ENCODE results near the gene OCLN. TPM values are rescaled to one million over a fixed set of nuclear protein-coding genes. Genes with fewer than 3 reads are reported as not detected.
"Not testable (repeated sequence)": the region's sequence is repeated elsewhere in the genome, so short reads cannot be mapped to it uniquely, and the experiment has no call there.

The OCLN gene
- total RNA-seq, 1 donor, result 0.10 TPM

GRCh38 chr5:69530561-69531405 is 38.2 kb downstream of the OCLN start:
- Histone ChIP-seq H3K4me1 (ENCODE audit: insufficient read depth, low read length) (peaks cover 7% of the 10 kb centered on the region), H3K4me3 (ENCODE audit: low read length) (no peak overlapping the region), H3K9me3 (ENCODE audit: low read depth, low read length) (no peaks in the 10 kb centered on the region), H3K27me3 (ENCODE audit: insufficient read depth, low read length) (no peaks in the 10 kb centered on the region)

DNA sequence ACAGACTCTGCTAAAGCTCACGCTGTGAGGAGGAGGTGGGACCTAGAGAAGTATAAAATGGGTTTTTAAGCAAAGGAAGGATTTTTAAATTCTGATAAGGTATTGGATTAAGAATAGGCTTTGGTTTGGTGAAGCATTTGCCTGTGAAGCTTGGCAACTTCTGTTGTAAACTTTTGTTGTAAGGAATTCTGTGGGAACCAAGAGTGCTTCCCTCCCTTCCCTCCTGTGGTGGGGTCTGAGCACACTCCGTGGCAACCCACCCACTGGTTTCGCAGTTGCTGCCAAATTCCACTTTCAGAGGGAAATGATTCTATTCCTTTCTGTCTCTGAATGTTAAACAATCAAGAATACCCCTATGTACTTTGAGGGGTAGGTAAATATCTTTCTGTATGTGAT is 38.8 kb downstream of the OCLN start:
- H3K4me3 ChIP-seq (ENCODE audit: low read length), result no peak overlapping the region
- peaks cover 7% of the 10 kb centered on the region for H3K4me1 ChIP-seq (ENCODE audit: insufficient read depth, low read length)
- no peaks in the 10 kb centered on the region for H3K9me3 ChIP-seq (ENCODE audit: low read depth, low read length)
- no peaks in the 10 kb centered on the region for H3K27me3 ChIP-seq (ENCODE audit: insufficient read depth, low read length)

GRCh38 chr5:69537911-69538310 is 45.3 kb downstream of the OCLN start:
- not testable (repeated sequence) for H3K27me3 ChIP-seq (ENCODE audit: insufficient read depth, low read length); H3K9me3 ChIP-seq (ENCODE audit: low read depth, low read length)

DNA sequence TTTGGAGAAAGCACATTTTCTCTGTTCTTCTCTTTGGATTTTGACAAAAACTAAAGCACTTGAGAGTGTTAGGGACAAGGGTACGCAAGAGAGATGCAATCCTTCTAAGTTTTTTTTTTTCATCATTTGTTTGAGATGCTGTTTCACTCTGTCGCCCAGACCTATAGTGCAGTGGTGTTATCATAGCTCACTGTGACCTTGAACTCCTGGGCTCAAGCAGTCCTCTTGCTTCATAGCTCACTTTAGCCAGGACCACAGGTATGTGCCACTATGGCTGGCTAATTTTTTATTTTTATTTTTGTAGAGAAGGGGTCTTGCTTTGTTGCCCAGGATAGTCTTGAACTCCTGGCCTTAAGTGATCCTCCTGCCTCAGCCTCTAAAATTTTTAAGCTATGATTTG is 46.1 kb downstream of the OCLN start:
- H3K9me3 ChIP-seq (ENCODE audit: low read depth, low read length); H3K4me1 ChIP-seq (ENCODE audit: insufficient read depth, low read length); H3K4me3 ChIP-seq (ENCODE audit: low read length); H3K27me3 ChIP-seq (ENCODE audit: insufficient read depth, low read length): not testable (repeated sequence)

More at GRCh38 chr5:69537911-69538310, 45.3 kb downstream of the OCLN start:
- not testable (repeated sequence) for H3K4me3 ChIP-seq (ENCODE audit: low read length); H3K4me1 ChIP-seq (ENCODE audit: insufficient read depth, low read length)

DNA sequence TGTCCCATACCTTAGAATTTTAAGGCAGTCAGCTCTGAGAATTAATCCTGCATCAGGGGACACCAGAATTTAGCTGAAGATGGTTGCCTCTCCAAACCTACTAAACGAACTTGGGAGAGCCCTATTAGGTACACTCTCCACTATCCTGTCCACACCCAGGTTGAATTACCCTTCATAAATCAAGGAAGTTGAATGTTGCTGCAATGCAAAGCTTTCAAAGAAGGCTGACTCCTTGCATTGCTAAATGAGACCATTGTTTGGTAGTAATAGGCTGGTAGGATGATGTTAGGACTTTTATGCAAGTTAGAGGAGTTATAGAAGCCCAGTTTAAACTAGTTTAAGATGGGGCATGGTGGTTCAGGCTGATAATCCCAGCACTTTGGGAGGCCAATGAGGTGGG is 48.8 kb downstream of the OCLN start:
- not testable (repeated sequence) for H3K9me3 ChIP-seq (ENCODE audit: low read depth, low read length); H3K4me1 ChIP-seq (ENCODE audit: insufficient read depth, low read length); H3K4me3 ChIP-seq (ENCODE audit: low read length); H3K27me3 ChIP-seq (ENCODE audit: insufficient read depth, low read length)

DNA sequence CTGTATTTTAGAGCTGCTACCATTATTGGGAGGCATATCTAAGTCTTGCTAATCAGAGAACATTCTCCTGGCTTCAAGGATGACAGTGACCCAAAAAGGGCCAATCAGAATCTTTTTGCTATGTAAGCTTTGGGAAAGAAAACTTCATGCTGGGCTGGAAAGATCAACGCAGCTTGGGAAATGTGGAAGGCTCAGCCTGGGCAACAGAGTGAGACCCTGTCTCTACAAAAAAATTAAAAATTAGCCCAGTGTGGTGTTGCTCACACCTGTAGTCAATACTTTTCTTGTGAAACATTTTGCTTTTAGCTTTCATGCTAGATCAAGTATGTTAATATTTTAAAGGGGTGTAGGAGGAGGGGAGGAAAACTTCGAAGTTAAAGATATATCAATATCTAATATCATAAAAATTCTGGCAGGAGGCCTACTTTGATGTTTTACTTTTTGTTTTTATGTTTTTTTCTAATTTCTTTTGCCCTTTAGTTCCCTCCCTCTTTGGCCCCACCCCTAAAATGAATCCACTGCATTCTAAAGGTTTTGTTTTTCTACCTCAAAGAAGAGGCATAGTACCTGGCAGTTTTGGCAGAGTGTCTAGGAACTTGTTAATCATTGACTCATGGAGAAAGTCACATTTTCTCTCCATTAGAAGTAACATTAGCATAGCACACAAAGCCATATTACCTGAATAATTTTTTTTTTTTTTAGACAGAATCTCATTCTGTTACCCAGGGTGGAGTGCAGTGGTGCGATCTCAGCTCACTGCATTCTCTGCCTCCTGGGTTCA is 50.4 kb downstream of the OCLN start:
- H3K27me3 ChIP-seq (ENCODE audit: insufficient read depth, low read length); H3K9me3 ChIP-seq (ENCODE audit: low read depth, low read length); H3K4me3 ChIP-seq (ENCODE audit: low read length); H3K4me1 ChIP-seq (ENCODE audit: insufficient read depth, low read length): not testable (repeated sequence)

GRCh38 chr5:69544602-69545001 is 52.0 kb downstream of the OCLN start:
- H3K27me3 ChIP-seq (ENCODE audit: insufficient read depth, low read length); H3K4me3 ChIP-seq (ENCODE audit: low read length); H3K9me3 ChIP-seq (ENCODE audit: low read depth, low read length); H3K4me1 ChIP-seq (ENCODE audit: insufficient read depth, low read length): not testable (repeated sequence)

- H3K9me3 ChIP-seq (ENCODE audit: low read depth, low read length); H3K4me1 ChIP-seq (ENCODE audit: insufficient read depth, low read length); H3K27me3 ChIP-seq (ENCODE audit: insufficient read depth, low read length): not testable (repeated sequence)
- peak within 1 kb of the TSS; percentile 31 for H3K4me3 ChIP-seq (ENCODE audit: low read length)
Measured at GRCh38 chr5:69559908-69560330, 67.3 kb downstream of the OCLN start, which contains the start of gene GTF2H2C. GTF2H2C (plus strand) TSS chr5:69560191; CDS start chr5:69565133, 4,942 bp downstream.

DNA sequence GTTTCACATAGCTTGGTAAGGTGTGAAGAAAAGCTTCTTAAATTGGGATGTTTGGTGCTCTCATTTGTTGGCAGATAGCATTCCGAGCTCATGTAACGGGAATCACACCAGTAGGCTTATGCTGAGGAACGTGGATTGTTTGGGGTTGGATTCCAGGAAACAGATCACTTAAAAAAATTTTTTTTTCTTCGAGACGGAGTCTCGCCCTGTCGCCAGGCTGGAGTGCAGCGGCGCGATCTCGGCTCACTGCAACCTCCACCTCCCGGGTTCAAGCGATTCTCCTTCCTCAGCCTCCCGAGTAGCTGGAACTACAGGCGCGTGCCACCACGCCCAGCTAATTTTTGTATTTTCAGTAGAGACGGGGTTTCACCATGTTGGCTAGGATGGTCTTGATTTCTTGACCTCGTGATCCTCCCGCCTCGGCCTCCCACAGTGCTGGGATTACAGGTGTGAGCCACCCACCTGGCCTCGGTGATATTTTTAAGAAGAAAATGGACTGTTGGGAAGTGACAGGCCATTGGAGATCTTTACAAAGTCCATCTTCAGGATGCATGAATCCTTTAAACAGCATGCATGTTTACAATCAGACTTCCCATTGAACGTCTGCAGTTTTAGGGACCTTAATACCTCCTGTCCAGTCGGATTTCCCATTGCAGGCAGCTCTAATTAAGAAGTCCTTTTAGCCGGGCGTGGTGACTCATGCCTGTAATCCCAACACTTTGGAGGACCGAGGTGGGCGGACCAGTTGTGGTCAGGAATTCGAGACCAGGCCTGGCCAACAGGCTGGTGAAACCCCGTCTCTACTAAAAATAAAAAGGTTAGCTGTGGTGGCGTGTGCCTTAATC is 68.2 kb downstream of the OCLN start:
- H3K4me3 ChIP-seq (ENCODE audit: low read length), result peak overlapping the region; percentile 24
- not testable (repeated sequence) for H3K27me3 ChIP-seq (ENCODE audit: insufficient read depth, low read length); H3K9me3 ChIP-seq (ENCODE audit: low read depth, low read length); H3K4me1 ChIP-seq (ENCODE audit: insufficient read depth, low read length)

- H3K9me3 ChIP-seq (ENCODE audit: low read depth, low read length); H3K4me3 ChIP-seq (ENCODE audit: low read length); H3K27me3 ChIP-seq (ENCODE audit: insufficient read depth, low read length); H3K4me1 ChIP-seq (ENCODE audit: insufficient read depth, low read length): not testable (repeated sequence)
Measured at GRCh38 chr5:69566172-69566571, 73.6 kb downstream of the OCLN start.

DNA sequence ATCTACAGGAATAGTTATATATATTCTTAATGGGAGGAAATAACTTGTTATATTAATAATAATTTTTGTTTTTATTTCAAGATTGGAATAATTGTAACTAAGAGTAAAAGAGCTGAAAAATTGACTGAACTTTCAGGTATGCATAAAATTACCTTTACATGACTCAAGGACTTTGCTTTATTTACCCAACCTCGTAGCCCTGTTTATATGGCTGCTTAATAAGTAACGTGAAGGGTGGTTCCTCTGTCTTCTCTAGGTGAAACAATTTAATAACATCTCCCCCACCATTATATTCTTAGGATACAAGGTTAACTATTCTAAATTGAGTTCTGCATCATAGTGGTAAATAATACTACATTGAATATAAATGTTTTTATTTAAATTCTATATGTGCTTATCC is 75.5 kb downstream of the OCLN start:
- not testable (repeated sequence) for H3K9me3 ChIP-seq (ENCODE audit: low read depth, low read length)

DNA sequence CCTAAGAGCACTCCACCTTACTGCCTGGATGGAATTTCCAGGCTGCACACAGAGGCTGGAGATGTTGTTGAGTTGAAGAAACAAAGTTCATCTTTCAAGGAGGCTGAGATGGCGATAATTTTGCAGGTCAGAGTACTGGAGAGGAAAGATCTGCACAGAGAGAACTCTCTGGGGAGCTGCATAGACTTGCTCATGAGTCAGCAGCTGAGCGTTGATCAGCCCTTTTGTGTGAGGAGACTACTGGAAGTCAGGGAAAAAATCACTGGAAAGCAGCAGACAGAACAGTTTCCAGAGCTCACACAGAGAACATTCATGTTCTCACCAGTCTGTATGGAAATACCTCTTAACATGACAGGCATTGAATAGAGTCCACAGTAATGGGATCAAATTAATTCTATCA is 90.8 kb downstream of the OCLN start:
- H3K4me1 ChIP-seq (ENCODE audit: insufficient read depth, low read length); H3K4me3 ChIP-seq (ENCODE audit: low read length); H3K27me3 ChIP-seq (ENCODE audit: insufficient read depth, low read length); H3K9me3 ChIP-seq (ENCODE audit: low read depth, low read length): not testable (repeated sequence)

More for the DNA sequence above, 75.5 kb downstream of the OCLN start:
- H3K4me3 ChIP-seq (ENCODE audit: low read length); H3K4me1 ChIP-seq (ENCODE audit: insufficient read depth, low read length); H3K27me3 ChIP-seq (ENCODE audit: insufficient read depth, low read length): not testable (repeated sequence)

DNA sequence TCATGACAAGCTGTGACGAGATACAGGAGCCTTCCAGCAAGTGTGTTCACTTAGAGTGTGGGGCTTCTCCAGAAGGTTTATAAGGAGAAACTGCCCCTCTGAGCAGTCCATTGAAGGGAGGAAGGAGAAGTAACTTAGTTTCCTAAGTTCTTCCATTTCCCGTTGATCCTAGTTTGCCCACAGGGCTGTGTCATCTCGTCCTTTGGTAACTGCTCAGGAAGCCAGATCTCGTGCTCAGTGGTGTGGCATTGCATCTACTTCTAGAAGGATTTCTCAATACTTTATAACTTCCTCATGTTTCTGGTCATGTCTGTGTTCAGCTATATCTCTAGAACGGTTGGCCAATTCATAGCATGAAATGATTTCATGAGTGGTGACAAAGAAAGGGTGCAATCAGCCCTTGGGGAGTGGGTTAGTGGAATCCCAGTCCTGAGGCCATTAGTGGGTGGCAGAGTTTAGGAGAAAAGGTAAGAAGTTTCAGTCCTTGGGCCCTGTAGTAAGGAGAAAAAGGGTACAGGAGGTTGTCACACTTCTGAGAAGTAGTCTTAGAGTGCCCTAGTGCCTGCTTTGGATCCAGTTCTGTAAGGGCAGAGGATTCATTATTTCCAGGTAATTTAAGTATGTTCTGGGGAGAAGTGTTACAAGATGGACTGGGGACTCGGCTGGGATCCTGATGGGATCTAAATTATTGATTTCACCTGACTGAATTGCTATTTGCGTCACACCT is 103.7 kb downstream of the OCLN start:
- not testable (repeated sequence) for H3K4me3 ChIP-seq (ENCODE audit: low read length); H3K4me1 ChIP-seq (ENCODE audit: insufficient read depth, low read length); H3K27me3 ChIP-seq (ENCODE audit: insufficient read depth, low read length); H3K9me3 ChIP-seq (ENCODE audit: low read depth, low read length)

DNA sequence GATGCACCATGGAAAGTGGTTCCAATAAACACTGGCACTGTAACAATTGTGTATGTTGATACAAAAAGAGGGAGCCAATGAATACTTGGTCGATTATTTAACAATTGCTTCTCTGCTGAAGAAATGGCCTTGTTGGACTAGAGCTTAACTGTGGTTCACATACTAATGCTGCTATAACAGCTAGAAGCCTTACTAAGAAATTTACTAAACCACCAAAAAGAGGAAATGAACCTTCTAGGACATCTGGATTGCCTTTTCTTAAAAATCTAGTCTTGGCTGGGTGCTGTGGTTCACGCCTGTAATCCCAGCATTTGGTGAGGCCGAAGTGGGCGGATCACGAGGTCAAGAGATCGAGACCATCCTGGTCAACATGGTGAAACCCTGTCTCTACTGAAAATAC is 109.4 kb downstream of the OCLN start:
- not testable (repeated sequence) for H3K27me3 ChIP-seq (ENCODE audit: insufficient read depth, low read length); H3K9me3 ChIP-seq (ENCODE audit: low read depth, low read length); H3K4me1 ChIP-seq (ENCODE audit: insufficient read depth, low read length); H3K4me3 ChIP-seq (ENCODE audit: low read length)

GRCh38 chr5:69606839-69607238 is 114.2 kb downstream of the OCLN start:
- H3K27me3 ChIP-seq (ENCODE audit: insufficient read depth, low read length); H3K4me3 ChIP-seq (ENCODE audit: low read length): not testable (repeated sequence)

More at GRCh38 chr5:69606839-69607238, 114.2 kb downstream of the OCLN start:
- not testable (repeated sequence) for H3K9me3 ChIP-seq (ENCODE audit: low read depth, low read length); H3K4me1 ChIP-seq (ENCODE audit: insufficient read depth, low read length)

Measured in mononuclear cell (primary cell).